ENCODE data around the gene BCAT1.

DNA sequence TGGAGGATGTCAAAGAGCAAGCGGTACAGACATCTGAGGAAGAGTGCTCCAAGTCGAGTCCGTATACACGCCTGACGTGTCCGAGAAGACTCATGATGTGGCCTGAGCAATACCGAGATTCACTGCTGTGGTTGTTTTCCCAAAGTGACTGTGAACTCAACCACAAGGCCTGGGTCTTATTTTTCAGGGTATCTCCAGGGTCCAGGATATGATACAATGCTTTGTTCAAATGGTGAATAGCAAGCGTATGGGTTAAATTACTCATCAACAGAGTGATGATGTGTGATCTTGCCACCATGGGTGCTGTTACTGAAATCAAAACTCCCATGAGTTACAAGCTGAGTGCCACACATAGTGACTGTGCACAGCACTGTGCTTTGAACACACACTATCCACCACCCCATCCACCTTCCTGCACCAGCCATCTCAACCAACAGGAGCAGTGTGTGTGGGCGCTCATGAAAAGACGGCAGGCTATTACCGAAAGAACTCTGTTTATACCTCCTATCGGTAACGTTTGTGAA is 109.6 kb downstream of the BCAT1 start:
- TF ChIP-seq CTCF (IDR thresholded peaks at IDR 0.05; ENCODE audit: borderline replicate concordance, extremely low read depth, low read length, poor library complexity, severe bottlenecking) = no peak
- TF ChIP-seq EZH2 (IDR thresholded peaks at IDR 0.05; ENCODE audit: borderline replicate concordance, low read depth, low read length, severe bottlenecking) = no peak

Measured in DND-41 (cell line).